Right lobe of liver (tissue), 4 donors: Measurements from ENCODE around the gene PTPRM.

Source experiments
- POLR2A ChIP-seq: fragments of 450-650 bp; IDR thresholded peaks from one replicate; pipeline ENCODE4 v1.6.1; 2017; ENCODE audit warnings: antibody characterized with exemption, mild to moderate bottlenecking
- TF ChIP-seq, protein P1 (sequence below), 4 donors: fragments of 200-600 bp in 3 of 4; fragments of 450-650 bp in 1 of 4; IDR thresholded peaks; one replicate each; pipeline versions ENCODE4 v1.5.1 to v1.8.0; 2016 to 2022; ENCODE audit warnings: antibody characterized with exemption in 4 of 4, mild to moderate bottlenecking in 2 of 4
- donor health status: DM: no; HTN: no; CAD: no.
- donor health status: DM: no; HTN: no; CAD: no.
- donor health status: DM: no; HTN: yes; CAD: no.

DNA sequence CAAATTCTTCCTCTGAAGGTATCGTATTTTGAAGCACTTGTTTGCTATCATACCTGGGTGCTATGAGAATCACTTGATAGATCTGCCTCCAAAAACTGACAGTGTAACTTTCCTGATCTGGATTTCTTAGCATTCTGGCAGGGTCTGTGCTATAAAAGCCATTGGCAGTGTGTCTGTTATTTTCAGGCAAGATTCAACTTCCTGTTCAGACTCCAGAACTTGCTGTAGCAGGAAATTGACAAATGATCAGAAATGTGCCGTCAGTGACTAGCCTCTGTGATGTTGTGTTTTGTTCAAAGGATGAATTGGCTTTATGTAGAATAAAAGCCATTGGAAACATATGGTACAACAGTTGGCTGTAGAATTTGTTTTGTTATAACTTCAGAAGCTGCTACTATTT is 273.3 kb downstream of the PTPRM start:
- TF ChIP-seq, protein P1, sequence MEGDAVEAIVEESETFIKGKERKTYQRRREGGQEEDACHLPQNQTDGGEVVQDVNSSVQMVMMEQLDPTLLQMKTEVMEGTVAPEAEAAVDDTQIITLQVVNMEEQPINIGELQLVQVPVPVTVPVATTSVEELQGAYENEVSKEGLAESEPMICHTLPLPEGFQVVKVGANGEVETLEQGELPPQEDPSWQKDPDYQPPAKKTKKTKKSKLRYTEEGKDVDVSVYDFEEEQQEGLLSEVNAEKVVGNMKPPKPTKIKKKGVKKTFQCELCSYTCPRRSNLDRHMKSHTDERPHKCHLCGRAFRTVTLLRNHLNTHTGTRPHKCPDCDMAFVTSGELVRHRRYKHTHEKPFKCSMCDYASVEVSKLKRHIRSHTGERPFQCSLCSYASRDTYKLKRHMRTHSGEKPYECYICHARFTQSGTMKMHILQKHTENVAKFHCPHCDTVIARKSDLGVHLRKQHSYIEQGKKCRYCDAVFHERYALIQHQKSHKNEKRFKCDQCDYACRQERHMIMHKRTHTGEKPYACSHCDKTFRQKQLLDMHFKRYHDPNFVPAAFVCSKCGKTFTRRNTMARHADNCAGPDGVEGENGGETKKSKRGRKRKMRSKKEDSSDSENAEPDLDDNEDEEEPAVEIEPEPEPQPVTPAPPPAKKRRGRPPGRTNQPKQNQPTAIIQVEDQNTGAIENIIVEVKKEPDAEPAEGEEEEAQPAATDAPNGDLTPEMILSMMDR (IDR thresholded peaks at IDR 0.05), result no peak
- no peak for TF ChIP-seq POLR2A
